Right kidney (tissue), 1 donor: Measurements from ENCODE around the gene ALG13.
"Not testable (repeated sequence)": the region's sequence is repeated elsewhere in the genome, so short reads cannot be mapped to it uniquely, and the experiment has no call there.

Source experiments
- DNase-seq: peaks from one replicate; pipeline ENCODE4 v3.0.0-alpha.2; 2016

ALG13 gene

DNA sequence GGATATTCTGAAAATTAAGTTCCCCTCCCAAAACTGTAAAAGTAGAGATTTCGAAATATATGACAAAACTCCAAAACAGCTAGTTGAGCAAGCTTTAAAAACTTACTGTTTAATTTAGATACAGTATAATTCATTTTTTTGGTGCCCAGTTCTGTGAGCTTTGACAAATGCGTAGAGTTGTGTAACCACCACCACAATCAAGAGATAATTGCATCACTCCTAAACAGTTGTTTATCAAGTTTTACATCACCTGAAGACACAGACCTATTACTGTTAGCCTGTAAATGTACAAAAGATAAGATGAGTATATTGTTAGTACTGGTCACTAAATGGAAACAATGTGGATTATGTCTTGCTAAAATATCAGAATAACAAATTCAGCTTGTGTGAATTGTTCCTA, 62.3 kb downstream of the ALG13 start:
- DNase-seq = no peak

DNA sequence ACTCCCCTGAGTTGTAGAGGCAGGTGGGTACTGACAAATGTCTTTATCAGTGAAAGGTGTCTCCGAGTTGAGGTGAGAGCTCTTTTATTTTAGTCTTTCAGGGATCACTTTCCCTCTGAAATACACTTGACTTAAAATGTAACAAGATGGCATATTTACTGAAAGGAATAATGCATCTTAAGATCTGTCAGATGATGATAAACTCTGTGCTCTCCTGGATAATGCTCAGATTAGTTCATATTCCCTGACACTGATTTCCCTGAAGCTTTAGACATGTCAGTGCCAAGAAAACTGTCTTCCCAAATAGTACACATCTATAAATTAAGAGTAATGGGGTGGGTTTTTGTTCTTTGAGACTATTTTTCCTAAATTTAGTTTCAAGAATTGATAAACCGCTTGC, 75.5 kb downstream of the ALG13 start:
- DNase-seq = no peak

DNA sequence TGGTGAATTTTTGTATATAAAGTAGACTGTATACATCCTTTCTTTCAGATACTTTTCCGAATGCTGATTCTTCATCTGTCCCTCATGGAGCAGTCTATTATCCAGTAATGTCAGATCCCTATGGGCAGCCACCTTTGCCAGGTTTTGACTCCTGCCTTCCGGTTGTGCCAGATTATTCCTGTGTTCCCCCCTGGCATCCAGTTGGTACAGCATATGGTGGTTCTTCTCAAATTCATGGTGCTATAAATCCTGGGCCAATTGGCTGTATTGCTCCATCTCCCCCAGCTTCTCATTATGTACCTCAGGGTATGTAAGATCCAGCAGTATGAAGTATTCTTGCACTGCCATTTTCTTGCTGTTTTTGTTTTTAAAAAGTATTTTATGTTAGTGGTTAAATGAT, 78.7 kb downstream of the ALG13 start:
- DNase-seq = no peak

DNA sequence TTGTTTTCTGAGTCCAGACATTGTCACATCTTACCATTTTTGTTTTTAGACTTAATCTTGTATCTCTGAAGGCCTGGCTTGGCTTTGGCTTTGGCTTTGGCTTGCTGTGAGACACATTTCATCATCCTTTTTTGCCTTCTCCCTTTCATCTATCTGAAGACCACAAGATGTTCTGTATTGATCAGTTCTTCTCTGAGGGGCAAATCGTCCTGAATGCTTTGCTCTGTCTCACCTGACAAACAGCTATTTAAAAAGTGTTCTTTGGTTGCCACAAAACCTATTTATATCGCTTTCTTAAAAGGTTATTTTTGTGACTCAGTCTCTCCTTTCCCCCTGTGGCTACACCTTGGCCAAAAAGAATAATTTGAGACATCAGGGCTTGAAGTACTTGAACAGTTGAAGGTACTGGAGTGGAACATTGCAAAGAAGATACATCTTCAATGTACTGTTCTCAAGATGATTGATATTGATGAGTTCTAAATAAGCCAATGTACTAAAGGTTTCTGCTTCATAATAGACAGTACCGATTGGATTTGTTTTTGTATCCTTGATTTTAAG, 80.7 kb downstream of the ALG13 start:
- DNase-seq = no peak

DNA sequence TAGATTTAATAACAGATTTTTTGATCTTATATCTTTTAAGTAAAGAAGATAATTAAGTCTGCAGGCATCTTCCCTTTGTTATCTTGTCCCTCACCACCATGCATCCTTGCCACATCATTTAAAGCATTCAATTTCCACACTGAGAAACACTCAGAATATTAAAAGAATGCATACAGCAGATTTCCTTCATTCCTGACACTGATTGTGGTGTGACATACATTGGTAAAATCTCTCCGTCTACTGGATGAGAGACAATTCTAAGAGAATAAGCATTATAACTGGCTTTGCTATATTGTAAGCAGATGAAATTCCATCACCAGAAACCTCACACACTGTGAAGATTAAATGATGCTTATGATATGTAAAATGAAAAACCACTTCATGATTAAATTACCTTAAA, 97.6 kb downstream of the ALG13 start:
- no peak for DNase-seq

DNA sequence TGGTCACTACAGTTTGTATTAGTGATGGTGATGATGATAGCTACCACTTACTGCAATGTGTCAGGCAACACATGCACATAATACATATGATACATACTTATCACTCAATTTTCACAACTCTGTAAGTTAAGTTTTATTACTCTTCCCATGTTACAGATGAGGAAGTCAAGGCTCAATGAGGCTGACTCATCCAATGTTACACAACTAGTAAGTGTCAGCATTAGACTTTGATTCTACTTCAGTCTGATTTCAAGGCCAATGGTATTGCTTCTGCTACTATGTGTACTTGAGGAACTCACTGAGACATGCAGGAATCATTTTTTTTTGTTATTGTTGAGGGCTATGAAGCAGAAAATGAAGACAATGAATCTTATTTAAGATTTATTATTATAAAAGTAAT, 98.6 kb downstream of the ALG13 start:
- no peak for DNase-seq

DNA sequence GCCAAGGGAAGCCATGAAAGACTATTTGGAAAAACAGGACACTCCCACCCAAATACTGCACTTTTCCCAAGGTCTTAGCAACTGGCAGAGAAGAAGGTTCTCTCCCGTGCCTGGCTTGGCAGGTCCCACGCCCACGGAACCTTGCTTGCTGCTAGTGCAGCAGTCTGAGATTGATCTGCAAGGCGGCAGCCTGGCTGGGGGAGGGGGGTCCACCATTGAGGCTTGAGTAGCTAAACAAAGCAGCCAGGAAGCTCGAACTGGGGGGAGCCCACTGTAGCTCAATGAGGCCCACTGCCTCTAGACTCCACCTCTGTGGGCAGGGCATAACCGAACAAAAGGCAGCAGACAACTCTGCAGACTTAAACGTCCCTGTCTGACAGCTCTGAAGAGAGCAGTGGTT, 103.7 kb downstream of the ALG13 start:
- DNase-seq = no peak

DNA sequence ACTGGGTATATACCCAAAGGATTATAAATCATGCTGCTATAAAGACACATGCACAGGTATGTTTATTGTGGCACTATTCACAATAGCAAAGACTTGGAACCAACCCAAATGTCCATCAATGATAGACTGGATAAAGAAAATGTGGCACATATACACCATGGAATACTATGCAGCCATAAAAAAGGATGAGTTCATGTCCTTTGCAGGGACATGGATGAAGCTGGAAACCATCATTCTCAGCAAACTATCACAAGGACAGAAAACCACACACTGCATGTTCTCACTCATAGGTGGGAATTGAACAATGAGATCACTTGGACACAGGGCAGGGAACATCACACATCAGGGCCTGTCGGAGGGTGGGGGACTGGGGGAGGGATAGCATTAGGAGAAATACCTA, 109.1 kb downstream of the ALG13 start:
- not testable (repeated sequence) for DNase-seq
